Fibroblast of lung (primary cell): ENCODE data around the gene EEFSEC. TPM values are rescaled to one million over a fixed set of nuclear protein-coding genes. Genes with fewer than 3 reads are reported as not detected.

Experiments
- DNase-seq, 2 donors: peaks; one replicate each; pipeline versions ENCODE4 v3.0.0 to v3.0.0-alpha.2; 2010; ENCODE audit warnings: low read depth in 2 of 2
- H2AFZ ChIP-seq: 2 replicates; pipeline ENCODE4 v1.5.1; 2012; ENCODE audit warnings: low read length, control low read depth, inconsistent platforms
- H3K27ac ChIP-seq: 2 replicates; pipeline ENCODE4 v1.5.1; 2011; ENCODE audit warnings: low read length, control low read depth; ENCODE audit not compliant: insufficient read depth
- H3K27me3 ChIP-seq: 2 replicates; pipeline ENCODE4 v1.5.1; 2011; ENCODE audit warnings: mild to moderate bottlenecking, low read length; ENCODE audit not compliant: control insufficient read depth, insufficient read depth
- H3K36me3 ChIP-seq: 2 replicates; pipeline ENCODE4 v1.5.1; 2011; ENCODE audit warnings: low read length; ENCODE audit not compliant: control insufficient read depth, insufficient read depth
- H3K4me1 ChIP-seq: 2 replicates; pipeline ENCODE4 v1.5.1; 2011; ENCODE audit warnings: low read length; ENCODE audit not compliant: control insufficient read depth, insufficient read depth; ENCODE audit errors: extremely low read depth
- H3K4me2 ChIP-seq: 2 replicates; pipeline ENCODE4 v1.5.1; 2011; ENCODE audit warnings: low read length, control low read depth; ENCODE audit not compliant: insufficient read depth; ENCODE audit errors: extremely low read depth
- H3K4me3 ChIP-seq, 4 experiments: fragments of 200-600 bp in 1 of 4; sonication (generic) in 1 of 4; replicated peaks in 1 of 4; 2 replicates each; pipeline ENCODE4 v1.5.1; 2011 to 2016; ENCODE audit warnings: low read length in 4 of 4, low read depth in 3 of 4, mild to moderate bottlenecking in 3 of 4, control low read depth in 2 of 4, inconsistent platforms in 1 of 4, mixed read lengths in 1 of 4; ENCODE audit not compliant: insufficient read depth in 1 of 4; ENCODE audit errors: control extremely low read depth in 1 of 4
- H3K79me2 ChIP-seq: 2 replicates; pipeline ENCODE4 v1.5.1; 2012; ENCODE audit warnings: mild to moderate bottlenecking, low read length, inconsistent platforms; ENCODE audit not compliant: control insufficient read depth, insufficient read depth
- H3K9ac ChIP-seq: 2 replicates; pipeline ENCODE4 v1.5.1; 2011; ENCODE audit warnings: mild to moderate bottlenecking, low read length, control low read depth; ENCODE audit not compliant: insufficient read depth
- H3K9me3 ChIP-seq: 2 replicates; pipeline ENCODE4 v1.5.1; 2012; ENCODE audit warnings: low read depth, low read length; ENCODE audit not compliant: control insufficient read depth, insufficient read depth
- H4K20me1 ChIP-seq: 2 replicates; pipeline ENCODE4 v1.5.1; 2011; ENCODE audit warnings: low read length; ENCODE audit not compliant: control insufficient read depth, insufficient read depth; ENCODE audit errors: extremely low read depth
- EZH2 ChIP-seq: IDR thresholded peaks from 2 replicates; pipeline ENCODE4 v1.5.1; 2012; ENCODE audit warnings: low read length, control low read depth, mild to moderate bottlenecking; ENCODE audit errors: missing control alignments
- polyA plus RNA-seq, 2 donors: library from polyadenylated mRNA; depleted of rRNA in 1 of 2; stranded (reverse) in 1 of 2; unstranded in 1 of 2; fragments of >200 nt; gene quantifications; 2 replicates each; pipeline ENCODE4 v1.2.1, GENCODE V29; 2011 to 2012; ENCODE audit warnings: missing spikeins in 1 of 2
- total RNA-seq: library from RNA; depleted of rRNA; stranded (reverse); fragments of >200 nt; gene quantifications from 2 replicates; pipeline ENCODE4 v1.2.1, GENCODE V29; 2014
- TF ChIP-seq, protein P1 (sequence below), 2 donors: IDR thresholded peaks in 1 of 2; conservative IDR thresholded peaks in 1 of 2; 1 replicate in 1 of 2; 2 replicates in 1 of 2; pipeline ENCODE4 v1.5.1; 2011 to 2012; ENCODE audit warnings: low read length in 2 of 2, control low read depth in 1 of 2, inconsistent platforms in 1 of 2, low read depth in 1 of 2, mild to moderate bottlenecking in 1 of 2

Gene EEFSEC
- total and polyA plus RNA-seq, 2 donors (not counting 1 experiment from before 2014, with no cell fraction given), result 2.6 to 5.0 TPM

GRCh38 chr3:128346562-128346961, 193.3 kb downstream of the EEFSEC start:
- Histone ChIP-seq H3K4me2 (no peak overlapping the region), H4K20me1 (no peaks in the 10 kb centered on the region), H3K27me3 (no peaks in the 10 kb centered on the region), H3K36me3 (peaks cover 3% of the 10 kb centered on the region), H3K4me3 (no peak overlapping the region), H3K9me3 (no peaks in the 10 kb centered on the region), H3K9ac (no peak overlapping the region), H3K4me1 (no peaks in the 10 kb centered on the region), H3K79me2 (no peaks in the 10 kb centered on the region), H3K27ac (no peak overlapping the region), H2AFZ (no peak overlapping the region)
- no peak for TF ChIP-seq EZH2
- TF ChIP-seq, protein P1, sequence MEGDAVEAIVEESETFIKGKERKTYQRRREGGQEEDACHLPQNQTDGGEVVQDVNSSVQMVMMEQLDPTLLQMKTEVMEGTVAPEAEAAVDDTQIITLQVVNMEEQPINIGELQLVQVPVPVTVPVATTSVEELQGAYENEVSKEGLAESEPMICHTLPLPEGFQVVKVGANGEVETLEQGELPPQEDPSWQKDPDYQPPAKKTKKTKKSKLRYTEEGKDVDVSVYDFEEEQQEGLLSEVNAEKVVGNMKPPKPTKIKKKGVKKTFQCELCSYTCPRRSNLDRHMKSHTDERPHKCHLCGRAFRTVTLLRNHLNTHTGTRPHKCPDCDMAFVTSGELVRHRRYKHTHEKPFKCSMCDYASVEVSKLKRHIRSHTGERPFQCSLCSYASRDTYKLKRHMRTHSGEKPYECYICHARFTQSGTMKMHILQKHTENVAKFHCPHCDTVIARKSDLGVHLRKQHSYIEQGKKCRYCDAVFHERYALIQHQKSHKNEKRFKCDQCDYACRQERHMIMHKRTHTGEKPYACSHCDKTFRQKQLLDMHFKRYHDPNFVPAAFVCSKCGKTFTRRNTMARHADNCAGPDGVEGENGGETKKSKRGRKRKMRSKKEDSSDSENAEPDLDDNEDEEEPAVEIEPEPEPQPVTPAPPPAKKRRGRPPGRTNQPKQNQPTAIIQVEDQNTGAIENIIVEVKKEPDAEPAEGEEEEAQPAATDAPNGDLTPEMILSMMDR (conservative IDR thresholded peaks at IDR 0.05 in 1 of 2, IDR thresholded peaks at IDR 0.05 in 1 of 2; ENCODE audit: low read depth in 1 of 2, low read length in 2 of 2), result no peak
- no peak for DNase-seq

DNA sequence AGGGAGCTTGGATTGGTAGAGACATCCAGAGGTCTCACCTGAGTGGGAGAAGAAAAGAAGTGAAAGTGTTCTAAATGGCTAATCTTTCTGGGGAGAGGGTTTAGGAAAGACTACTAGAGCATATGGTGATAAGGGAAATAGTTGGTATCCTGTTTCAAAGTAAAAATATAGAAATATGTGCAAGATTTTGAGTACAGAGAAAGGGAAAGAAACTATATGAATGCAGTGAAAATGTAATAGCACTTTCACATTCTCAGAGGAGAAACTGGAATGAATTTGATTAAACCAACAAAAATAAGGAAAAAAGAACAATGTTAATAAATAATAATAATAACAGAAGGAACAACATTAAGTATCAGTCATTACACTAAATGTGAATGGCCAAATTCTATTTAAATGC, 194.0 kb downstream of the EEFSEC start:
- Histone ChIP-seq H3K4me1 (no peaks in the 10 kb centered on the region), H3K9ac (no peak overlapping the region), H3K4me2 (no peak overlapping the region), H3K36me3 (peaks cover 2% of the 10 kb centered on the region), H4K20me1 (no peaks in the 10 kb centered on the region), H2AFZ (no peak overlapping the region), H3K79me2 (no peaks in the 10 kb centered on the region), H3K4me3 (no peak overlapping the region), H3K27me3 (no peaks in the 10 kb centered on the region), H3K27ac (no peak overlapping the region), H3K9me3 (no peaks in the 10 kb centered on the region)
- TF ChIP-seq, protein P1 (conservative IDR thresholded peaks at IDR 0.05 in 1 of 2, IDR thresholded peaks at IDR 0.05 in 1 of 2; ENCODE audit: low read depth in 1 of 2, low read length in 2 of 2), result no peak
- TF ChIP-seq EZH2, result no peak
- DNase-seq, result no peak

DNA sequence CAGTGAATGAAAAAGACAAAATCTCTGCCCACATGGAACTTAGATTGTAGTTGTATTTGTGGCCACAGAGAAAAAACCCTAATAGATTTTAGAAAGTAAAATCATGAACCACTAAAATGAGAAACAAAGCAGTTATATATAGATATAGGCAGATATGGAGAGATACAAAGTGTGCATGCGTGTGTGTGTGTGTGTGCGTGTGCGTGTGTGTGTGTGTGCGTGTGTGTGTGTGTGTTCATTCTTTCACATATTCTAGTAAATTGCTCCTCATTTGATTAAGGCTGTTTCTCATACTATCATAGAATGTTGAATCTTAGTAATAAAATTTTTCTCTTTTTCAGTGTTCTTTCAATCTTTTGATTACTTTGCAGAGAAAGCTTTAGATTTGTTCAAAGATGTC, 194.8 kb downstream of the EEFSEC start:
- H4K20me1 ChIP-seq, result no peaks in the 10 kb centered on the region
- H3K4me3 ChIP-seq, result no peak overlapping the region
- H2AFZ ChIP-seq, result no peak overlapping the region
- no peaks in the 10 kb centered on the region for H3K4me1 ChIP-seq
- TF ChIP-seq, protein P1 (conservative IDR thresholded peaks at IDR 0.05 in 1 of 2, IDR thresholded peaks at IDR 0.05 in 1 of 2; ENCODE audit: low read depth in 1 of 2, low read length in 2 of 2), result no peak
- TF ChIP-seq EZH2, result no peak
- DNase-seq, result no peak
- H3K4me2 ChIP-seq, result no peak overlapping the region
- H3K36me3 ChIP-seq, result peaks cover 2% of the 10 kb centered on the region
- H3K27me3 ChIP-seq, result no peaks in the 10 kb centered on the region
- H3K79me2 ChIP-seq, result no peaks in the 10 kb centered on the region
- H3K27ac ChIP-seq, result no peak overlapping the region
- H3K9me3 ChIP-seq, result no peaks in the 10 kb centered on the region
- H3K9ac ChIP-seq, result no peak overlapping the region
